HEK293 (cell line): ENCODE results near the gene ALG8.

Experiments used
- CTCF ChIA-PET: fragments of 350-600 bp; formaldehyde crosslinking; extraction: SDS; loops from one replicate; lab custom pipeline; 2021; ENCODE audit warnings: antibody characterized with exemption; lab: Yijun Ruan, JAX
- POLR2A ChIA-PET: fragments of 300-600 bp; formaldehyde crosslinking; extraction: SDS; loops from one replicate; lab custom pipeline; 2020; ENCODE audit warnings: antibody characterized with exemption, inconsistent platforms; lab: Yijun Ruan, JAX
- H3K27ac ChIP-seq: fragments of 200-500 bp; sonication (Bioruptor generic); 2 replicates; pipeline ENCODE4 v1.5.1; 2014; ENCODE audit warnings: low read depth, low read length, control low read depth, inconsistent platforms; ENCODE audit errors: extremely low read depth
- H3K36me3 ChIP-seq, 2 experiments: fragments of 200-500 bp in 1 of 2; sonication (Bioruptor generic) in 1 of 2; 1 replicate in 1 of 2; 2 replicates in 1 of 2; pipeline ENCODE4 v1.5.1; 2014 to 2017; ENCODE audit warnings: inconsistent platforms in 2 of 2, low read length in 2 of 2; ENCODE audit not compliant: control insufficient read depth in 2 of 2, insufficient read depth in 1 of 2
- H3K4me1 ChIP-seq: fragments of 200-500 bp; sonication (Bioruptor generic); 2 replicates; pipeline ENCODE4 v1.5.1; 2014; ENCODE audit warnings: mild to moderate bottlenecking, low read length, inconsistent platforms; ENCODE audit not compliant: control insufficient read depth, insufficient read depth
- H3K4me3 ChIP-seq: 2 replicates; pipeline ENCODE4 v1.5.1; 2011; ENCODE audit warnings: low read depth, mild to moderate bottlenecking, control low read depth, low read length, moderate library complexity
- H3K9me3 ChIP-seq: fragments of 200-500 bp; sonication (Bioruptor generic); 2 replicates; pipeline ENCODE4 v1.5.1; 2014; ENCODE audit warnings: low read depth, low read length, inconsistent platforms; ENCODE audit not compliant: control insufficient read depth, insufficient read depth
- FEZF1 ChIP-seq: fragments of 450-650 bp; formaldehyde crosslinking; IDR thresholded peaks from 2 replicates; pipeline ENCODE4 v1.5.1; 2016; ENCODE audit warnings: missing biosample characterization, missing genetic modification characterization
- INSM2 ChIP-seq: fragments of 450-650 bp; formaldehyde crosslinking; IDR thresholded peaks from 2 replicates; pipeline ENCODE4 v1.5.1; 2016; ENCODE audit warnings: missing biosample characterization, missing genetic modification characterization
- PATZ1 ChIP-seq: fragments of 450-650 bp; formaldehyde crosslinking; IDR thresholded peaks from 2 replicates; pipeline ENCODE4 v1.5.1; 2016; ENCODE audit warnings: missing biosample characterization, missing genetic modification characterization
- SCRT2 ChIP-seq: fragments of 450-650 bp; formaldehyde crosslinking; IDR thresholded peaks from 2 replicates; pipeline ENCODE4 v1.5.1; 2016; ENCODE audit warnings: missing biosample characterization, missing genetic modification characterization
- SETDB1 ChIP-seq: IDR thresholded peaks from one replicate; pipeline ENCODE4 v1.6.1; 2017; ENCODE audit warnings: mild to moderate bottlenecking, low read length, moderate library complexity, mixed read lengths; ENCODE audit not compliant: insufficient read length
- ZIC2 ChIP-seq: fragments of 450-650 bp; formaldehyde crosslinking; IDR thresholded peaks from 2 replicates; pipeline ENCODE4 v1.5.1; 2016; ENCODE audit warnings: missing biosample characterization, missing genetic modification characterization
- ZNF132 ChIP-seq: fragments of 450-650 bp; formaldehyde crosslinking; IDR thresholded peaks from 2 replicates; pipeline ENCODE4 v1.5.1; 2017; ENCODE audit warnings: missing biosample characterization, missing genetic modification characterization, borderline replicate concordance
- ZNF146 ChIP-seq: fragments of 450-650 bp; formaldehyde crosslinking; IDR thresholded peaks from 2 replicates; pipeline ENCODE4 v1.5.1; 2016; ENCODE audit warnings: missing biosample characterization, missing genetic modification characterization
- ZNF16 ChIP-seq: fragments of 450-650 bp; formaldehyde crosslinking; IDR thresholded peaks from 2 replicates; pipeline ENCODE4 v1.5.1; 2016; ENCODE audit warnings: low read depth, missing biosample characterization, missing genetic modification characterization
- ZNF19 ChIP-seq: fragments of 450-650 bp; formaldehyde crosslinking; IDR thresholded peaks from 2 replicates; pipeline ENCODE4; 2016; ENCODE audit warnings: missing biosample characterization, missing genetic modification characterization, low read depth
- ZNF214 ChIP-seq: fragments of 450-650 bp; formaldehyde crosslinking; IDR thresholded peaks from 2 replicates; pipeline ENCODE4 v1.5.1; 2017; ENCODE audit warnings: missing biosample characterization, mild to moderate bottlenecking, missing genetic modification characterization, borderline replicate concordance
- ZNF335 ChIP-seq: fragments of 450-650 bp; formaldehyde crosslinking; conservative IDR thresholded peaks from 2 replicates; pipeline ENCODE4 v1.5.1; 2016; ENCODE audit warnings: missing biosample characterization, missing genetic modification characterization
- ZNF423 ChIP-seq: fragments of 450-650 bp; formaldehyde crosslinking; IDR thresholded peaks from 2 replicates; pipeline ENCODE4 v1.5.1; 2016; ENCODE audit warnings: missing biosample characterization, missing genetic modification characterization
- ZNF610 ChIP-seq: fragments of 450-650 bp; formaldehyde crosslinking; IDR thresholded peaks from 2 replicates; pipeline ENCODE4 v1.5.1; 2016; ENCODE audit warnings: missing biosample characterization, missing genetic modification characterization, borderline replicate concordance
- ZSCAN23 ChIP-seq: fragments of 450-650 bp; formaldehyde crosslinking; IDR thresholded peaks from 2 replicates; pipeline ENCODE4 v1.5.1; 2016; ENCODE audit warnings: missing biosample characterization, missing genetic modification characterization
- TF ChIP-seq, protein P1 (sequence below): fragments of 450-650 bp; formaldehyde crosslinking; IDR thresholded peaks from 2 replicates; pipeline ENCODE4 v1.5.1; 2016; ENCODE audit warnings: missing biosample characterization, missing genetic modification characterization
- TF ChIP-seq, protein P2 (sequence below): fragments of 450-650 bp; formaldehyde crosslinking; IDR thresholded peaks from 2 replicates; pipeline ENCODE4 v1.5.1; 2017; ENCODE audit warnings: missing biosample characterization, missing genetic modification characterization

Gene ALG8

DNA sequence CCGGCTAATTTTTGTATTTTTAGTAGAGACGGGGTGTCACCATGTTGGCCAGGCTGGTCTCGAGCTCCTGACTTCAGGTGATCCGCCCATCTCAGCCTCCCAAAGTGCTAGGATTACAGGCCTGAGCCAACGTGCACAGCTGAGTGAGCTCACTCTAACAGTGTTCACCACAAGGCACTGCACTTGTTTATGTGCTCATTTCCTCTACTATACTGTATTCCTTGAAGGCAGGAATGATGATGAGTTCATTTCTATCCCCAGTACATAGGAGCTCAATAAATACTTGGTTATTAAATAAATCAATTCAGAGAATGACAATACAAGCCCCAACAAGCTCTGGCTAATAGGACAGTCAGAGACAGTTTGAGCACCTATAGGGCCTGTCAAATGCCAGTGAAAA lies 29.1 kb downstream of the ALG8 start:
- ChIA-PET CTCF (no interaction called here), POLR2A (no interaction called here)
- H3K36me3 ChIP-seq: peaks cover 11 to 69% of the 10 kb centered on the region in 2 experiments
- H3K9me3 ChIP-seq: no peaks in the 10 kb centered on the region
- no peak overlapping the region for H3K4me3 ChIP-seq
- TF ChIP-seq ZNF19 (tag by site-specific recombination): no peak
- H3K27ac ChIP-seq: no peak overlapping the region
- H3K4me1 ChIP-seq: no peaks in the 10 kb centered on the region

- no peak overlapping the region for H3K4me3 ChIP-seq
- H3K9me3 ChIP-seq: no peaks in the 10 kb centered on the region
- no peak overlapping the region for H3K27ac ChIP-seq
- peaks cover 11 to 72% of the 10 kb centered on the region in 2 experiments for H3K36me3 ChIP-seq
- TF ChIP-seq, protein P1, sequence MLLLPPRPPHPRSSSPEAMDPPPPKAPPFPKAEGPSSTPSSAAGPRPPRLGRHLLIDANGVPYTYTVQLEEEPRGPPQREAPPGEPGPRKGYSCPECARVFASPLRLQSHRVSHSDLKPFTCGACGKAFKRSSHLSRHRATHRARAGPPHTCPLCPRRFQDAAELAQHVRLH: no peak
- TF ChIP-seq ZNF610 (tag by site-specific recombination): no peak
- TF ChIP-seq, protein P2, sequence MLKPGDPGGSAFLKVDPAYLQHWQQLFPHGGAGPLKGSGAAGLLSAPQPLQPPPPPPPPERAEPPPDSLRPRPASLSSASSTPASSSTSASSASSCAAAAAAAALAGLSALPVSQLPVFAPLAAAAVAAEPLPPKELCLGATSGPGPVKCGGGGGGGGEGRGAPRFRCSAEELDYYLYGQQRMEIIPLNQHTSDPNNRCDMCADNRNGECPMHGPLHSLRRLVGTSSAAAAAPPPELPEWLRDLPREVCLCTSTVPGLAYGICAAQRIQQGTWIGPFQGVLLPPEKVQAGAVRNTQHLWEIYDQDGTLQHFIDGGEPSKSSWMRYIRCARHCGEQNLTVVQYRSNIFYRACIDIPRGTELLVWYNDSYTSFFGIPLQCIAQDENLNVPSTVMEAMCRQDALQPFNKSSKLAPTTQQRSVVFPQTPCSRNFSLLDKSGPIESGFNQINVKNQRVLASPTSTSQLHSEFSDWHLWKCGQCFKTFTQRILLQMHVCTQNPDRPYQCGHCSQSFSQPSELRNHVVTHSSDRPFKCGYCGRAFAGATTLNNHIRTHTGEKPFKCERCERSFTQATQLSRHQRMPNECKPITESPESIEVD (tag by site-specific recombination): no peak
- TF ChIP-seq ZSCAN23 (tag by site-specific recombination): no peak
- POLR2A ChIA-PET: no interaction called here
- CTCF ChIA-PET: interaction anchor here (0.6 to 1.4 kb wide), 3 partner anchors 56 to 346 kb away, joined by 3 to 5 read pairs (median 3); no protein-coding TSS in a partner anchor
- H3K4me1 ChIP-seq: no peaks in the 10 kb centered on the region
Observed at GRCh38 chr11:78109081-78110015, 30.1 kb downstream of the ALG8 start.

DNA sequence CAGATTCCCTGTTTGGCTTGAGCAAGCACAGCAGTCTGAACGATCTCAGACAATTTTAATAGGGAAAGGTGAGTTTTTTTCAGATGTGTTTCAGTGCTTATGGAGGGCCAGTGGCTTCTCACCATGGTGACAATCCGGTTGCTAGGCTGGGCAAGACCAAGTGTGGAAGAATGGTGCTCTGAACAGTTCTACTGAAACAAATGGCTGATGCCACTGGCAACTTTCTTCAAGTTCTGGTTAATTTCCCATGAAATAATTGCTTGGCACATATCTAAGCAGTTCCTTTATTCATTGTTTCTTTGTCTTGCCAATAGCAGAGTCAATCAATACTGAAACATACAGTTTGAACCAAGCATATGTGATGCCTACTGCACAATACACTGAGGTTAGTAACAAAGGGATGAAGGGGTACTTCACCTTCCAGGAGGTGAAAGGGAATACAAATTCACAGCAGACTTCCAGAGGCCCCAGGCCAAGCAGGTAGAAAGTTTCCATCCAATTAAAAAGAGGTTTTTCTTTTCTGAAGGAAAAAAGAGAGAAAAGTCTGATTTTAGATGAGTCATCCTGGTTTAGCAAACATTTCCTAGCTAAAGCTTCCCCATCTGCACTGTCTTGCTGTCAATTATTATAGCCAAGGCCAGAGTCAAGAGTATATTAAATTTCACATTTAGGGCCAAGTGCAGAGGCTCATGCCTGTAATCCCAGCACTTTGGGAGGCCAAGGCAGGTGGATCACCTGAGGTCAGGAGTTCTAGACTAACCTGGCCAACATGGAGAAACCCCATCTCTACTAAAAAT lies 38.6 kb downstream of the ALG8 start:
- TF ChIP-seq FEZF1 (tag by site-specific recombination): no peak
- TF ChIP-seq, protein P2 (tag by site-specific recombination): peak; percentile 36; the same call in 1 of the 2 replicates
- TF ChIP-seq, all 188 proteins: peak for 1
- Histone ChIP-seq H3K27ac (no peak overlapping the region), H3K9me3 (no peaks in the 10 kb centered on the region), H3K4me3 (no peak overlapping the region), H3K4me1 (no peaks in the 10 kb centered on the region), H3K36me3 (peaks cover 13 to 61% of the 10 kb centered on the region in 2 experiments)
- POLR2A ChIA-PET: no interaction called here
- CTCF ChIA-PET: no interaction called here

DNA sequence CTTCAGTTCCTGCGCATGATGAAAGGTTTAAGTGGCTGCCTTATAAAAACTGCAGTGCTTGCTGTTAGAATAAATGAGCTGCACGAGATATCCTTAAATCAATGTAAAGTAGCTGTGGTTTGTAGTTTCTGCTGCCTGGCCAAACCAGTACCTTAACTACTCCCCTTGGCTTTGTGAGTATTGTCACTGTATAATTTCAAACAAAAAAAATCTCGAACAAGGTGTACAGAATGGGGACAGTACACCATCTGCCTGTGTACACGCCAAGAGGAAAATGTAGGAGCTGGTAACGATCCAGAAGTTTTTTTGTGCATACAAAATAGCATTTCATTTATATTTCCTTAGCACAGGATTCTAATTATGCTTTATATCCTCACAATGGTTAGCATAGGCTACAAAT lies 39.2 kb downstream of the ALG8 start:
- H3K4me1 ChIP-seq: no peaks in the 10 kb centered on the region
- ChIA-PET CTCF (no interaction called here), POLR2A (no interaction called here)
- TF ChIP-seq ZIC2 (no peak), SCRT2 (tag by site-specific recombination) (no peak), ZNF335 (tag by site-specific recombination) (no peak), ZNF16 (tag by site-specific recombination) (no peak), ZNF214 (tag by site-specific recombination) (no peak), ZNF423 (tag by site-specific recombination) (no peak), SETDB1 (no peak), INSM2 (tag by site-specific recombination) (no peak), PATZ1 (no peak), ZNF132 (tag by site-specific recombination) (no peak), ZNF146 (tag by site-specific recombination) (no peak)

More for the DNA sequence above, 39.2 kb downstream of the ALG8 start:
- Histone ChIP-seq H3K27ac (no peak overlapping the region), H3K4me3 (no peak overlapping the region), H3K36me3 (peaks cover 13 to 64% of the 10 kb centered on the region in 2 experiments), H3K9me3 (no peaks in the 10 kb centered on the region)
